Retinal pigment epithelial cell (primary cell): ENCODE results near the gene E4F1.

Experiments used
- DNase-seq: peaks from one replicate; pipeline ENCODE4 v3.0.0-alpha.2; 2010; ENCODE audit warnings: low read depth
- H3K4me3 ChIP-seq: 2 replicates; pipeline ENCODE4 v1.5.1; 2011; ENCODE audit warnings: mild to moderate bottlenecking, low read length, control low read depth, moderate library complexity
- TF ChIP-seq, protein P1 (sequence below): conservative IDR thresholded peaks from 2 replicates; pipeline ENCODE4 v1.5.1; 2011; ENCODE audit warnings: low read depth, low read length, control low read depth, inconsistent platforms

The E4F1 gene

GRCh38 chr16:2231016-2231931 is 7.9 kb downstream of the E4F1 start:
- TF ChIP-seq, protein P1, sequence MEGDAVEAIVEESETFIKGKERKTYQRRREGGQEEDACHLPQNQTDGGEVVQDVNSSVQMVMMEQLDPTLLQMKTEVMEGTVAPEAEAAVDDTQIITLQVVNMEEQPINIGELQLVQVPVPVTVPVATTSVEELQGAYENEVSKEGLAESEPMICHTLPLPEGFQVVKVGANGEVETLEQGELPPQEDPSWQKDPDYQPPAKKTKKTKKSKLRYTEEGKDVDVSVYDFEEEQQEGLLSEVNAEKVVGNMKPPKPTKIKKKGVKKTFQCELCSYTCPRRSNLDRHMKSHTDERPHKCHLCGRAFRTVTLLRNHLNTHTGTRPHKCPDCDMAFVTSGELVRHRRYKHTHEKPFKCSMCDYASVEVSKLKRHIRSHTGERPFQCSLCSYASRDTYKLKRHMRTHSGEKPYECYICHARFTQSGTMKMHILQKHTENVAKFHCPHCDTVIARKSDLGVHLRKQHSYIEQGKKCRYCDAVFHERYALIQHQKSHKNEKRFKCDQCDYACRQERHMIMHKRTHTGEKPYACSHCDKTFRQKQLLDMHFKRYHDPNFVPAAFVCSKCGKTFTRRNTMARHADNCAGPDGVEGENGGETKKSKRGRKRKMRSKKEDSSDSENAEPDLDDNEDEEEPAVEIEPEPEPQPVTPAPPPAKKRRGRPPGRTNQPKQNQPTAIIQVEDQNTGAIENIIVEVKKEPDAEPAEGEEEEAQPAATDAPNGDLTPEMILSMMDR: no peak
- no peak for DNase-seq
- no peak overlapping the region for H3K4me3 ChIP-seq

DNA sequence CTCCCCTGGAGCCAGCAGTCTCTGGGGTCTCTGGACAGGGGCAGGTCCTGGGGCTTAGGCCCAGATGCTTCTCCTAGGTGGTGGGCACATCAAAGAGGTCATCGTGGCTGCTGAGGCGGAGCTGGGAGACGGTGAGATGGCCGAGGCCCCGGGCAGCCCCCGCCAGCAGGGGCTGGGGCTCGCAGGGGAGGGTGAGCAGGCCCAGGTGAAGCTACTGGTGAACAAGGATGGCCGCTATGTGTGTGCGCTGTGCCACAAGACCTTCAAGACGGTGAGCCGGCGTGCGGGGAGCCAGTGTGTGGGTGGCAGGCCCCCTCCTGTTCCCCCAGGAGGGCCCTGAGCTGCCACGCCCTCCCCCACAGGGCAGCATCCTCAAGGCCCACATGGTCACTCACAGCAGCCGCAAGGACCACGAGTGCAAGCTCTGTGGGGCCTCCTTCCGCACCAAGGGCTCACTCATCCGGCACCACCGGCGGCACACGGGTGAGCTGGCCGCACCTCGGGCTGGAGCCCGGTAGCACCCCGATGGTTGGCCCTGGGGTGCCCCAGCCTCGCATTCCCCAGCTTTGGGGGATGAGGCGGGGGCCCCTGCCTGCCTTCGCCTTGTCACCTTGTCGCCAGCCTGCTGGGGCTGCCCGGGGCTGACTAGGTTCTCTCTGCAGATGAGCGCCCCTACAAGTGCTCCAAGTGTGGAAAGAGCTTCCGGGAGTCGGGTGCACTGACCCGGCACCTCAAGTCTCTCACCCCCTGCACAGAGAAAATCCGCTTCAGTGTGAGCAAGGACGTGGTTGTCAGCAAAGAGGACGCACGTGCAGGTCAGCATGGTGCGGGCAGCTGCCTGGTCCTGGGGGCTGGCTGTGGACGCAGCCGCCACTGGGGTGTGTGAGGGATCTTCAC is 9.0 kb downstream of the E4F1 start:
- H3K4me3 ChIP-seq: no peak overlapping the region
- TF ChIP-seq, protein P1: no peak
- no peak for DNase-seq

- H3K4me3 ChIP-seq: no peak overlapping the region
- DNase-seq: no peak
- TF ChIP-seq, protein P1: no peak
Observed at GRCh38 chr16:2233046-2233775, 9.8 kb downstream of the E4F1 start.

DNA sequence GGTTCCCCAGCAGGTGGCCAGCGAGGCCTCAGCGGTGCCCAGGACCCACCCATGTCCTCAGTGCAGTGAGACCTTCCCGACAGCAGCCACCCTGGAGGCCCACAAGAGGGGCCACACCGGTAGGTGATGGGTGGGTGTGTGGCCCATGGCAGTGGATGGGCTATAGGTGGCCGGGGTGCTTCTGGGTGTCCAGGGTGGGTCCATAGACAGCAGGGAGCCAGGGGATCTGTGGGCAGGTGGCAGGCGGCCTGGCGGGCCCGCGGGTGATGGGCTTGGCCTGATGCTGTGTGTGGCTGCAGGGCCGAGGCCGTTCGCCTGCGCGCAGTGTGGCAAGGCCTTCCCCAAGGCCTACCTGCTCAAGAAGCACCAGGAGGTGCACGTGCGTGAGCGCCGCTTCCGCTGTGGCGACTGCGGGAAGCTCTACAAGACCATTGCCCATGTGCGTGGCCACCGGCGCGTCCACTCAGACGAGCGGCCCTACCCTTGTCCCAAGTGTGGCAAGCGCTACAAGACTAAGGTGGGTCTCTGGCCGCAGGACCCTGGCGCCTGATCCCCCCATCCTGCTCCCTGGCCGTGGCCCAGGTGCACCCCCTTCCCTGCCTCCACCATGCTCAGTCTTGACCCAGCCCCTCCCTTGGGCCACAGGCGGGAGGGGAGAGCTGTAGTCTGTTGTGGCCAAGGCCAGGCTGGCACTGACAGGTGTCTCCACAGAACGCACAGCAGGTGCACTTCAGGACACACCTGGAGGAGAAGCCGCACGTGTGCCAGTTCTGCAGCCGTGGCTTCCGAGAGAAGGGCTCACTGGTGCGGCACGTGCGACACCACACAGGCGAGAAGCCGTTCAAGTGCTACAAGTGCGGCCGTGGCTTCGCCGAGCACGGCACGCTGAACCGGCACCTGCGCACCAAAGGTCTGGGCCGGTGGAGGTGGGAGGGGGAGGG is 10.8 kb downstream of the E4F1 start:
- no peak for DNase-seq
- TF ChIP-seq, protein P1: no peak
- H3K4me3 ChIP-seq: no peak overlapping the region

GRCh38 chr16:2234813-2235170 is 11.4 kb downstream of the E4F1 start:
- TF ChIP-seq, protein P1: no peak
- H3K4me3 ChIP-seq: no peak overlapping the region
- no peak for DNase-seq

DNA sequence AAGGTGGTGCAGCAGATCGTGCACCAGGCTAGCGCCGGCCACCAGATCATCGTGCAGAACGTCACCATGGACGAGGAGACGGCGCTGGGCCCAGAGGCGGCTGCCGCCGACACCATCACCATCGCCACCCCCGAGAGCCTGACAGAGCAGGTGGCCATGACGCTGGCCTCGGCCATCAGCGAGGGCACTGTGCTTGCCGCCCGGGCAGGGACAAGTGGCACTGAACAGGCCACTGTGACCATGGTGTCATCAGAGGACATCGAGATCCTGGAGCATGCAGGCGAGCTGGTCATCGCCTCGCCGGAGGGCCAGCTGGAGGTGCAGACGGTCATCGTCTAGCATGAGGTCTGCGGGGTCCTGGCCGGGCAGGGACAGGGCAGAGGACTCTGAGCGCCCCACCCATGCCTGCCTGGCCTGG is 11.9 kb downstream of the E4F1 start:
- no peak for DNase-seq
- H3K4me3 ChIP-seq: no peak overlapping the region
- TF ChIP-seq, protein P1: no peak
